Skin epidermis (tissue), 12 donors: Measurements from ENCODE around the gene SP100.
"Not testable (repeated sequence)": the region's sequence is repeated elsewhere in the genome, so short reads cannot be mapped to it uniquely, and the experiment has no call there.

Experiments used
- H3K27ac ChIP-seq, 21 experiments: fragments of 200-600 bp; sonication (generic) in 11 of 21; one replicate each; pipeline ENCODE4 v1.5.0; 2020; ENCODE audit warnings: mild to moderate bottlenecking in 3 of 21, inconsistent platforms in 2 of 21, moderate library complexity in 2 of 21
- H3K4me3 ChIP-seq, 7 experiments: fragments of 200-600 bp; sonication (generic) in 2 of 7; one replicate each; pipeline ENCODE4 v1.5.0; 2020; ENCODE audit warnings: inconsistent platforms in 2 of 7, mild to moderate bottlenecking in 2 of 7, moderate library complexity in 1 of 7

The SP100 gene

DNA sequence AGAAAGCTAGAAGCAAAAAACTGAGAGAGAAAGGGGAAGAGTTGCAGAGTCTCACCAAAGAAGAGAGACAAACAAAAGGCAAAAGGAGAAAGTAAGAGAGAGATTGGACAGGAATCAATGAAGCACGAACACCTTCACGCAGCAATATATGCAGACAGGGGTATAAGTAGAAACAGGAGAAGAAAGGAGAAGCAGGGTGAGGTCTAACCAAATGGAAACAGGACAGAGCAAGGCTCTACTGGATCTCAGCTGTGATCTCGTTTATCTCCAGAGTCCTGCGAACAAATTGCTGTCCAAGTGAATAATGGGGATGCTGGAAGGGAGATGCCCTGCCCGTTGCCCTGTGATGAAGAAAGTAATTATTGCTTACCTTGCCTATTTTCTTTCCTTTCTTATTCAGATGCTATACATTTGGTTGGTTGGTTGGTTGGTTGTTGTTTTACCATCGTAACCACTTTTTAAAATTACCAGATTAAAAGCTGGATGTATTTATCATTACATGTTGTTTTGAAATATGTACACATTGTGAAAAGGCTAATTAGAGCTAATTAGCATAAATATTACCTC, 34.0 kb downstream of the SP100 start:
- peak overlapping the region in 1 of 21 experiments; percentile 66 for H3K27ac ChIP-seq
- no peak overlapping the region for H3K4me3 ChIP-seq

DNA sequence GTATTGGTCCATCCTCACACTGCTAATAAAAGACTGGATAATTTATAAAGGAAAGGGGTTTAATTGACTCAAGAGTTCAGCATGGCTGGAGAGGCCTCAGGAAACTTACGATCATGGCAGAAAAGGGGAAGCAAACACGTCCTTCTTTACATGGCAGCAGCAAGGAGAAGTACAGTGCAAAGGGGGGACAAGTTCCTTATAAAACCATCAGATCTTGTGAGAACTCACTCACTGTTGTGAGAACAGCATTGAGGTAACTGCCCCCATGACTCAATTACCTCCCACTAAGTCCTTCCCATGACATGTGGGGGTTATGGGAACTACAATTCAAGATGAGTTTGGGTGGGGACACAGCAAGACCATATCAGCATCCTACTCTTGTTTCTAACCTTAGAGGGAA, 37.0 kb downstream of the SP100 start:
- Histone ChIP-seq H3K4me3 (no peak overlapping the region), H3K27ac (no peak overlapping the region)

DNA sequence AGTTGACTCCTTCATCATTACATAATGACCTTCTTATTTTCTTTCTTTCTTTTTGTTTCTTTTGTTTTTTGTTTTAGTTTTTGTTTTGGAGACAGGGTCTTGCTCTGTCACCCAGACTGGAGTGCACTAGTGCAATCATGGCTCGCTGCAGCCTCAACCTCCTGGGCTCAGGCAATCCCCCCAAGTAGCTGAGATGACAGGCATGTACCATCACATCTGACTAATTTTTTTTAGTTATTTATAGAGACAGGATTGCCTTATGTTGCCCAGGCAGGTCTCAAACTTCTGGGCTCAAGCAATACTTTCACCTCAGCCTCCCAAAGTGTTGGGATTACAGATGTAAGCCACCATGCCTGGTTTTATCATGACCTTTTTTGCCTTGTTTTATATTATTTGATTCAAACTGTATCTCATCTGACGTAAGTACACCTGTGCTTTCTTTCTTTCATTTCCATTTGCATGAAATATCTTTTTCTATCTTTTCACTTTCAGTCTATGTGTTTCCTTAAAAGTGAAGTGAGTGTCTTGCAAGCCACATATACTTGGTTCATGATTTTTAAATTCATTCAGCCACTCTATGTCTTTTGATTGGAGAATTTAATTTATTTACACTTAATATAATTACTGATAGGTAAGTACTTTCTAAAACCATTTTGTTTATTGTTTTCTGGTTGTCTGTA, 39.1 kb downstream of the SP100 start:
- H3K27ac ChIP-seq: no peak overlapping the region
- no peak overlapping the region for H3K4me3 ChIP-seq

DNA sequence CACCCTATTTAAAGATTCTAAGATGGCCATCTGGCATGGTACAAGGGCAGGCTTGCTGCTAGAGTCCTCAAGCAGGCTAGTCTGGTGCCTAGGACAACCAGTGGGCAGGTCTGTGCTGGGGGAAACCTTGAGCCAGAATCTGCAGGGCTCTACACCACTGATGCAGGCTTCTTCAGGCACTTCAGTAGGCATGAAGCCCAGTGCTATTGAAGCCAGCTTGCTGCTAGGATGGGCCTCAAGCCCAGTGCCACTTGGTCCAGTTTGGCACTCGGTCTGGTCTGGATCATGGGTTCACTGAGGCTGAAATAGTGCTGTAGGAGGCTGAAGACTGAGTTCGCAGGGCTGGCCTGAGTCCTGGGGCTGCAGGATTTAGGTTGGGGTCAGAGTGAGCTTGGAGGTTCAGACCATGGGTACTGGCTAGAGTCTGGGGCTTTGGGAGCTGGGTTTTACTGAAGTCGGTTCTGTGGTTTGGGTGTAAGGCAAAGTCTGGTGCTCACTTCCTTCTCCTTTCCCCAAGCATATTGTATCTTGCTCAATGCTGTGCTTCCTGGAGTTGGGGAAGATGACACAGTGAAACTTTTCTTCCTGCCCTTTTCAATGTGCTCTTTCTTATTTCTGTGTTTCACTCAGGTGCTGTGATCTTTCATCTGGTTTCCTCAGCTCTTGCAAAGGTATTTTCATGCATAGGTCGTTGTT, 41.2 kb downstream of the SP100 start:
- Histone ChIP-seq H3K27ac (peak overlapping the region in 9 of 21 experiments; percentile 5 to 63 (median 30)), H3K4me3 (no peak overlapping the region)

DNA sequence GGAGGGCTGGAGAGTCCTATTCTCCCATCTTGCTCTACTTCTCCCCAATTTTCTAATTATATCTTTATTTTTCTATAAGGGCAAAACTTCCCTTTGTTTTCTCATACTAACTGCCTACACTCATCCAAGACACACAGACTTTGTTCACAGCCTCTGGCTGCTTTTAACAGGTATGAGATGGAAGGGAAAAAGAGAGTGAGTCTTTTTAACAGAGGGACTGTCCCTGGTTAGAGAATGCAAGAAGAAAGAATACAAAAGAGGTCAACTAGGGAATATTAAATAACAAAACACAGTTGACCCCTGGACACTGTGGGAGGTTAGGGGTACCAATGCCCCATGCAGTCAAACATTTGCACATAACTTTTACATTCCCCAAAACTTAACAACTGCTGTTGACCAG, 41.8 kb downstream of the SP100 start:
- peak overlapping the region in 6 of 21 experiments; percentile 5 to 38 (median 30) for H3K27ac ChIP-seq
- no peak overlapping the region for H3K4me3 ChIP-seq

DNA sequence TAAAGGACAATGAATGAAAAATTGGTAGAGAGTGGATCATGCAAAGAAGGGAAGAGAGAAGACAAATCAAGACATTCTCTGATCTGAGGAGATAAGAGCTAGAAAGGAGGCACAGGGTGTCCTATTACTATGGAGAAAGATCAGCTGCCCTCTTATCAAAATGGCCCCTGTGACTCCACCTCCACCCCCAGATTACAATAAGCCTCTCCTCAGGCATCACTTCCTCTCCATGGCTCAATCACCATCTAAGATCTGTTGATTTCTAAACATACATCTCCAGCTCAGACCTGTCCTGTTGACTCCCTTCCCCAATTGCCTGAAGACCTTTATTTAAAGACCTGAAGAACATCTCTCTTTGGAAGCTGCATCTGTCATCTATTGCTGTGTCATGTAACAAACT, 43.2 kb downstream of the SP100 start:
- no peak overlapping the region for H3K27ac ChIP-seq
- H3K4me3 ChIP-seq: no peak overlapping the region

DNA sequence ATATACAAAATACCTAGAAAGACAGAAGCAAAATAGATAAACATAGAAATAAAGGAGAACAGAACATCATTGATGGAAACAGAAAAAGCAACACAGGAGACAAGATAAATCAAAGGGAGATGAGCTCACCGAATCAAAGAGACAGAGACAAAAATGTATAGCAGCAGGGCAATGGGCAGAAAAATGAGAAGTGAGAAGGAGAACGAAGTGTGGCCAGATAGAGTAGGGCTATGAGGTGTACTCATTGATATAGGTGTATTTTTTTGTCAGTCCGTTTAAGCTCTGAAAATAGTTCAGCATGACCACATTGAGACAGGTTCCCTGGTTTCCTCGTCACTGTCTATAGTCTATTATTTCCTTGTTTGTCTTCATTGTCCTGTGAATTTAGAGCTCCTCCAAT, 55.1 kb downstream of the SP100 start:
- Histone ChIP-seq H3K27ac (no peak overlapping the region), H3K4me3 (no peak overlapping the region)

DNA sequence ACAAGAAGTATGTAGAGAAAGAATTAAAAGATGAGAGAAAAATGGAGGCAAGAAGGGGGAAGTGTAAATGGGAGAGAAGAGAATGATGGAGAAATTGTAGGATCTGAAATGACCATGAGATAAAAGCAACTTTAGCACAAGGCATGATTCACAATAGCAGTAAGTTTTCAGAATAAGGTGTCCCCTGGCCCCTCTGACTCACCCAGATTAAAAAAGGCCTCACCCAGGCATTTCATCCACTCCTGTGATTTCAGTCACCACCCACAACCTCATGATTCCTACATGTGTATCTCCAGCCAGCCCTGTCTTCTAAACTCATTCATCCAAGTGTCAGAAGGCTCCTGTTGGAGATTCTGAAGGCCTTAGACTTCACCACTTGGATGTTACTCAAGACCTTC, 56.6 kb downstream of the SP100 start:
- peak overlapping the region in 1 of 21 experiments; percentile 33 for H3K27ac ChIP-seq
- H3K4me3 ChIP-seq: no peak overlapping the region

DNA sequence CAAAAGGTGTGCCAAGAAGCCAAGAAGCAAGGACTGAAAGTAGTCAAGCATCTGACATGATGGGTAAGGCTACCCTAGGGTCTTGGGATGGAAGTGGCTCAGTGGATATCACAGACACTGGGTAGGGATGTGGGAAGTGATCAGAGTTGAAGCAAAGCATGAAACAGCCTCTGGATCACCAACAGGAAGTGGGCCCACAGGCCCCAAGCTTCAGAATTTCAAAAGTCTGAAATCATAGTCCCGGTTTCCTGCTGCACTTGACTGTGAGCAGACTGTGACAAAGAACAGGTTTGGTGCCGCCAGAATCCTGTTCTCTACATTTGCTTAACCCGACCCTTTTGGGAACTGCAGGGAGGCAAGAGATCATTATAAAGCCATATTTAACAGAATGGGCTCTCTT, 57.4 kb downstream of the SP100 start:
- Histone ChIP-seq H3K27ac (peak overlapping the region in 2 of 21 experiments; percentile 13 to 33), H3K4me3 (no peak overlapping the region)

DNA sequence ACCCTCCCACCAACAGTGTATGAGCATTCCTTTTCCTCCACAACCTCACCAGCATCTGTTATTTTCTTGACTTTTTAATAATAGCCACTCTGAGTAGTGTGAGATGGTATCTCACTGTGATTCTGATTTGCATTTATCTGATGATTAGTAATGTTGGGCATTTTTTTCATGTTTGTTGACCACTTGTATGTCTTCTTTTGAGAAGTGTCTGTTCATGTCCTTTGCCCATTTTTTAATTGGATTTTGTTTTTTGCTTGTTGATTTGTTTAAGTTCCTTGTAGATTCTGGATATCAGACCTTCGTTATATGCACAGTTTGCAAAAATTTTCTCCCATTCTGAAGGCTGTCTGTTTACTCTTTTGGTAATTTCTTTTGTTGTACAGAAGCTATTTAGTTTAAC, 59.1 kb downstream of the SP100 start:
- no peak overlapping the region for H3K4me3 ChIP-seq
- no peak overlapping the region for H3K27ac ChIP-seq

DNA sequence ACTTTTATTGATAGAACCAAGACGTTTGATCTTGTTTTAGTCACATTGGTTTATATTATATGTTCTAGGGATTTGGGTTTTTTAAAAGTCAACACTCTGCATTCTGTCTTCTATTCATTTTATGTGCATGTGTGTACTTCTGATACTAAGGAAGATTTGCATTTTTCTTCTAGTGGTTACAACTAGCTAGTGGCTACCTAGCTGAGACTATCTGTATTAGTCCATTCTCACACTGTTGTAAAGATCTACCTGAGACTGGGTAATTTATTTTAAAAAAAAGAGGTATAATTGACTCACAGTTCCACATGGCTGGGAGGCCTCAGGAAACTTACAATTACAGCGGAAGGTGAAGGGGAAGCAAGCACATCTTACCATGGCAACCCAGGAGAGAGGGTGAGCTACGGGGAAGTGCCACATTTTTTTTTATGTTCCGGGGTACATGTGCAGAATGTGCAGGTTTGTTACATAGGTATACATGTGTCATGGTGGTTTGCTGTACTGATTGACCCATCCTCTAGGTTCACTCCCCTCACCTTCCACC, 69.9 kb downstream of the SP100 start:
- no peak overlapping the region for H3K4me3 ChIP-seq
- H3K27ac ChIP-seq: no peak overlapping the region

DNA sequence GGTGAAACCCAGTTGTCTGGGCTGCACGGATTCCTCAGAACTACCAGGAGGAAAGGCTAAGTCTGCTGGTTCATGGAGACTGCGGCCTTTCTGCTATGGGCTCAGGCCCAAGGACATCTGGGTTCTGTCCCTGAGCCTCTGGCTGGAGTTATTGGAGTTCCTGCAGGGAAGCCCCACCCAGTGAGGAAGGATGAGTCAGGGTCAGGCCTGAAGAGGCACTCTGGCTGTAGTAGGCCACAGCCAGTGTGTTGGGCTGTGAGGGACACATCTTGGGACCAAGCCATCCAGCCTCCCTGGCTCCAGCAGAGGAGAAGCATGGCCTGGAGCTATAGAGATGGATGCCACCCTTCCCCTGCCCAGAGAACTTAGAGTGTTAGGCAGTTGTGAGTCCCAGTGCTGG, 75.2 kb downstream of the SP100 start:
- not testable (repeated sequence) for H3K4me3 ChIP-seq, H3K27ac ChIP-seq

DNA sequence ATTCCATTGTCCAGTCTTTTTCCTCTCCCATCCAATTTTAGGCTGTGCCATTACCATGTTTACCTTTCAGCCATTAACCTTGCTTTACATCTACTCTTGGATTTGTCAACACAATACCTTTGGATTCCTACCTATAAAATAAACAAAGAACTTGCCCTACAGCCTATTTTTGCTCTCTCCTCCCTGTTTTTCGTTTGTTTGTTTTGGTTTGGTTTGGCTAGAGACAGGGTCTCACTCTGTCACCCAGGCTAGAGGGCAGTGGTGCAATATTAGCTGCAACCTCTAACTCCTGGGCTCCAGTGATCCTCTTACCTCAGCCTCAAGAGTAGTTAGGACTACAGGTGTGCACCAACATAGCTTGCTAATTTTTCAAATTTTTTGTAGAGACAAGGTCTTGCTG, 76.1 kb downstream of the SP100 start:
- H3K4me3 ChIP-seq: no peak overlapping the region
- no peak overlapping the region for H3K27ac ChIP-seq

DNA sequence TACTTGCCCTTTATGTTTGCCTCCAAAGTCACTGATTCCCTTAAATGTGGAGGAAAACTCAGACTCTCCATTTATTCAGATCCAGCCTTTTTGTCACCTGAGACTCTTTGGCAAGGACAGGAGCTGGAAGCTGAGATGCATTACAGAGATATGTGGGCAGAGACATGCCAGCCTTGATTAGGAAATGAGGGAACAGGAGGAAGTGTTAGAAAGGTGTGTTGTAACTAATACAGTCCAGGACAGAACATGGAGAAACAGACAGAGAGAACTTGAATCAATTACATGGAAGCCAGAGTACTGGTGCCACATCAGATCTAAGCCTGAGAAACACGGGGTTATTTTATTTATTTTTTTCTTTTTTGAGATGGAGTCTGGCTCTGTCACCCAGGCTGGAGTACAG, 79.0 kb downstream of the SP100 start:
- Histone ChIP-seq H3K27ac (no peak overlapping the region), H3K4me3 (no peak overlapping the region)

DNA sequence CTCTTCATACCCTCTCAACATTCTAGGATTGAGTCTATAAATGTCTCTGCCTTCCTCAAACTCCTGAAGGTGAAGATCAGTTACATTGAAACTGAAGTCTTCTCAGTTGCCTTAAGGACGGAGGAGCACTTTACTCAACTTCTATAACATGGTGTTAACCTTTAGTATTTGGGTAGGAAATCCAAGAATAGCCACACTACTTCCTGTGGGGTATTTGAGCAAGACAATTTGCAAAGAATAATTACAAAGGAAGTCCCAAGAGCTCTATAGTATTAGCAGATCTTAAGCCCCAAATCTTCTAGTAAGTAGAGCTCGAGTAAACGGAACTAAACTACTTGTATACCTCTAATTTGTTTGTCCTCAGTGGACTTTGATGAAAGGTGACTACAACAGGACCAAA, 80.9 kb downstream of the SP100 start:
- no peak overlapping the region for H3K4me3 ChIP-seq
- H3K27ac ChIP-seq: peak overlapping the region in 1 of 21 experiments; percentile 24

DNA sequence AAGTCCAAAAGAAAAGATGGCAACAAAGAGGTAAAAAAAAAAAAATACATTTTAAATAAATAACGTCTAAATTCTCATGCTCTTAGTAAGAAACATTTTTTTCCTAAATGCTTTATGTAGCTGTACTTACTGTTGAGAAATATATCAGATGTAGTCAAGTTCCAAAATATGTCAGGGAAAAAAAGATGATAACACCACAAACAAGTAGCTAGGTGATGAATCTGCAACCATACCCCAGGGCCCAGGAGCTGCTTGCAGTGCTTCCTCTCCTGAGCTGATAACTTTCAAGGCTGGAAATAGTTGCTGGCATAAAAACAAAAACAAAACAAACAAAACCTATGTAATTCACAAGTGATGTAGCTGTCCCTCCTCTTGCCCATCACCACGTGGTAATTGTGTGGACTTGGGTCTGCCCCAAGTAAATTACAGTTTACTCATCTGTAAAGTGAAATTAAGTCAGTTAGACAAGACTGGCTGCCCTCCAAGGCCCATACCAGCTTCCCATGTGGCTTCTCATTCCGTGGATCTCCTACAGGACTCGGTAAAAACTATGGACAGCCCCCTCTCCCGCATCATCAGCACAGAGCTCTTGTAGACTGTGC, 82.6 kb downstream of the SP100 start:
- no peak overlapping the region for H3K4me3 ChIP-seq
- H3K27ac ChIP-seq: no peak overlapping the region

DNA sequence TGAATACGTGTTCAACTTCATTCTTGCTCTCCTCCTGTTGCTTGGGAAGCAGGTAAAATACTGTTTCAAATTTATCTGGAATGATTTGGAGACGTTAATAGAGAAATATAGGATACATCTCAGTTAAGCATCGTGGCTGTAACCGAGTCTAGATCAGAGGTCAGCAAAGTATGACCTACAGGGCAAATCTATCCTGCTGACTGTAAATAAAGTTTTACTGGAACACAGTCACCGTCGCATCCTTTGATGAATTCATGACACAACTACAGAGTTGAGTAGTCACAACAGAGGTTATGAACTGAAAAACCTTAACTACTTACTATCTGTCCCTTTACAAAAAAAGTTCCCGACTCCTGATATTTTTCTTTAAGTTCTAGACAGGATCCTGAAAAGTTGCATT, 86.6 kb downstream of the SP100 start:
- H3K27ac ChIP-seq: no peak overlapping the region
- H3K4me3 ChIP-seq: no peak overlapping the region

DNA sequence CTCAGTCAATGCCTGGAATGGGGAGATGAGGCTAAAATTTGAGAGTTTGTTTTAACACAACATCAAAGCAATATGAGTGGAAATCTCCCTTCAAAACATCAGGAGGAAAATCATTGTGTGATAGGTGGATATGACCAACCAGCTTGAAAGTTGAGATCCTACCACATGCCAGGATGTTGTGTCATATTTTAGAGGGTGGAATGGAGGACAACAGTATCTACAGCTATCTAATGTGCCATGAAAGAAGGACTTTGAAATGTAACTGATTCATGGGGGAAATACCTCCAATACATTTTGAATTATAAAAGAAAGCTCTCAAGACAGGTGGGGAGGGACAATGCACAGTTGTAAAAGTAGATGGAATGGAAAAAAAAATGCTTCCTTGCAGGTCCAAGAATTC, 87.8 kb downstream of the SP100 start:
- no peak overlapping the region for H3K4me3 ChIP-seq
- no peak overlapping the region for H3K27ac ChIP-seq

DNA sequence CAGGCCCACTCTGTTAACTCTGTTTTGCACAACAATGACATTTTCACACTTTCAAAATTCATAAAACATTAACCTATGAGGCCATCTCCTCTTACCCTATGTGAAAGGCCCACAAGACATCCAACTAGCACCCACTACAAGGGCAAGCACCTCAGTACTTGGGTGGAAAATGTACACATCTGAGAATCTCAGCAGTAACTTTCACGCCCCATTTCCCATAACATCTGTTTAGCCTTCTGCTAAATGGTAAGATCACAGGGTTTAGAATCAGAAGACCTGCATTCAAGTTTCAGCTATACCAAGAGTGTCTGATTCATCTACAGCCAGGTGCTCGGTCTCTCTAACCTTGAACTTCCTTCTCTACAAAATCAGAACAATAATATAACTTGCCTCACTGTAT, 89.2 kb downstream of the SP100 start:
- Histone ChIP-seq H3K4me3 (no peak overlapping the region), H3K27ac (no peak overlapping the region)

DNA sequence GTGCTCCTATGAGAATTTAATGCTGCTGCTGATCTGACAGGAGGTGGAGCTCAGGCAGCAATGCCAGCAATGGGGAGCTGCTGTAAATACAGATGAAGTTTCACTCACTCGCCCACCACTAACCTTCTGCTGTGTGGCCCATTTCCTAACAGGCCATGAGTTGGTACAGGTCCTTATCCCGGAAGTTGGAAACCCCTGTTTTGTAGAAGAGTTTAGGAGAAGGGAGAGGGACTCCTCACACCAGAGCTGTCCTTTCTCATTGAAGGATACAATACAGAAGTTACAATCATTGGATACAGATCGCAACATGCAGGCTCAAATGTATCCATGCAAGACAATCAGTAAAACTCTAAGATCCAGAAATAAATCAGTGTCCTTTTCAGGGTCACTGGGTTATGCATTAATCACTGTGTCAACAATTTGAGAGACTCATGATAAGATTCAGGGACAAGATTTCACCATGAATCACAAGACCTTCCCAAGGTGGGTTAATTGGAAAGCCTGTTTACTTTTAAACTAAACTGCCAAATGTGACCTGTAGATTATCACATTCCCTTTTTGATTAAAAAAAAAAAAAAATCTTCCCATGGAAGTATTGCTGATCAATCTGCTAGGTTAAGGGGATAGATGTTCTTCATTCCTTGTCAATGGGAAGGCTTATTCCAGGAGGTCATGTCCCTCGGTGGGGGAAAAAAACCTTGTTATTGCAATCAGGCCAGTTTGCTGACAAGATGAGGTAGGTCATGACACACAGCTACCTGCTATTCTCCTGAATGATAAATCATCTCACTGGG, 97.2 kb downstream of the SP100 start:
- no peak overlapping the region for H3K4me3 ChIP-seq
- H3K27ac ChIP-seq: no peak overlapping the region
